OCI-LY7 (cell line): ENCODE results near the gene PARN. TPM values are rescaled to one million over a fixed set of nuclear protein-coding genes. Genes with fewer than 3 reads are reported as not detected.

Source experiments
- BruUV-seq: library from RNA; stranded (reverse); fragments of 400-500 nt; replicated peaks from 2 replicates; lab custom pipeline; 2021; lab: Mats Ljungman, UMichigan
- CTCF ChIA-PET: fragments of 300-600 bp; sonication (Branson Sonifier 250); formaldehyde crosslinking; loops from one replicate; lab custom pipeline; 2022; ENCODE audit warnings: antibody characterized with exemption; ENCODE audit not compliant: unreplicated experiment; lab: Charles Lee
- POLR2A ChIA-PET: fragments of 300-600 bp; sonication (Branson Sonifier 250); formaldehyde crosslinking; loops from one replicate; lab custom pipeline; 2022; ENCODE audit warnings: antibody characterized with exemption; lab: Charles Lee
- DNase-seq: peaks from one replicate; pipeline ENCODE4 v3.0.0-alpha.2; 2015; ENCODE audit warnings: low spot score
- H2AFZ ChIP-seq: fragments of 200-600 bp; sonication (generic), shearing (Covaris generic); 2 replicates; pipeline ENCODE4 v1.6.1; 2014; ENCODE audit warnings: mild to moderate bottlenecking, antibody characterized with exemption, low read length, moderate library complexity
- H3K27ac ChIP-seq: fragments of 200-600 bp; sonication (generic); 2 replicates; pipeline ENCODE4 v1.5.1; 2014; ENCODE audit warnings: mixed run types, low read depth, mild to moderate bottlenecking, moderate library complexity, low read length, inconsistent platforms; ENCODE audit not compliant: poor library complexity, severe bottlenecking
- H3K36me3 ChIP-seq: fragments of 200-600 bp; sonication (generic); 2 replicates; pipeline ENCODE4 v1.6.1; 2014; ENCODE audit warnings: mild to moderate bottlenecking, antibody characterized with exemption, low read length, moderate library complexity, mixed read lengths; ENCODE audit not compliant: insufficient read depth
- H3K4me1 ChIP-seq: fragments of 200-600 bp; sonication (generic); 2 replicates; pipeline ENCODE4 v1.5.1; 2014; ENCODE audit warnings: mild to moderate bottlenecking, low read length; ENCODE audit not compliant: insufficient read depth, poor library complexity, severe bottlenecking
- H3K4me2 ChIP-seq: fragments of 200-600 bp; sonication (generic); 2 replicates; pipeline ENCODE4 v1.6.1; 2014; ENCODE audit warnings: mild to moderate bottlenecking, low read length
- H3K4me3 ChIP-seq: fragments of 200-600 bp; sonication (generic); 2 replicates; pipeline ENCODE4 v1.5.1; 2014; ENCODE audit warnings: mild to moderate bottlenecking, low read depth, low read length; ENCODE audit not compliant: poor library complexity, severe bottlenecking
- H3K79me2 ChIP-seq: fragments of 200-600 bp; sonication (generic); 2 replicates; pipeline ENCODE4 v1.6.1; 2016; ENCODE audit warnings: low read depth, mild to moderate bottlenecking, low read length, moderate library complexity, mixed read lengths; ENCODE audit not compliant: insufficient read depth
- H3K9me2 ChIP-seq: fragments of 200-600 bp; sonication (generic); 2 replicates; pipeline ENCODE4 v1.6.1; 2016; ENCODE audit warnings: mild to moderate bottlenecking, low read length, mixed read lengths; ENCODE audit not compliant: insufficient read depth
- H3K9me3 ChIP-seq: fragments of 200-600 bp; sonication (generic); 2 replicates; pipeline ENCODE4 v1.6.1; 2014; ENCODE audit warnings: mild to moderate bottlenecking, mixed run types, low read length, mixed read lengths
- H4K20me1 ChIP-seq: fragments of 200-600 bp; sonication (generic); 2 replicates; pipeline ENCODE4 v1.6.1; 2014; ENCODE audit warnings: mild to moderate bottlenecking, antibody characterized with exemption, low read length, moderate library complexity, mixed read lengths; ENCODE audit not compliant: insufficient read depth
- EZH2phosphoT487 ChIP-seq: fragments of 200-600 bp; sonication (generic); IDR thresholded peaks from 2 replicates; pipeline ENCODE4 v1.6.1; 2018; ENCODE audit warnings: low read depth, borderline replicate concordance, mild to moderate bottlenecking, mixed run types, antibody characterized with exemption, low read length, moderate library complexity, mixed read lengths
- intact Hi-C: fragments of 100-400 bp; cut with micrococcal nuclease; formaldehyde crosslinking; loops from one replicate; pipeline ENCODE4 v1.10.0; 2022; ENCODE audit not compliant: unreplicated experiment
- total RNA-seq, 2 experiments: library from RNA; depleted of rRNA in 1 of 2; stranded (reverse); fragments of >200 nt in 1 of 2; shearing (Covaris generic) in 1 of 2; gene quantifications; 2 replicates each; pipeline ENCODE4 v1.2.3, GENCODE V29; 2014 to 2022
- TF ChIP-seq, protein P1 (sequence below): fragments of 200-600 bp; sonication (generic); conservative IDR thresholded peaks from 2 replicates; pipeline ENCODE4 v1.5.1; 2014; ENCODE audit warnings: mild to moderate bottlenecking, antibody characterized with exemption, low read length, moderate library complexity, mixed read lengths

Gene PARN
- total RNA-seq, 2 experiments from 2014 or later: 40.1 to 76.5 TPM

DNA sequence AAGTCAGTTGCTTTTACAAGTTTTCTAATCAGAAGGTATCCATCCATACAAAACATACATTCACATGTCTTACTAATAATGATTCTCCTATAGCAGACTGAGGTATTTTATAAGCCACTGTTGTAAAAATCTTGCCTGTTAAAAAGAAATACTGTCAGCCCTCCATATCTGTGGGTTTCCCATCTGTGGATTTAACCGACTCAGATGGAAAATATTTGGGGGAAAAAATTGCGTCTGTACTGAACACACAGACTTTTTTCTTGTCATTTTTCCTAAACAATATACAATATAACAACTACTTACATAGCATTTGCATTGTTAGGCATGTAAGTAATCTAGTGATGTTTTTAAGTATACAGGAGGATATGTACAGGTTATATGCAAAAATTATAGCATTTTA, 90.4 kb downstream of the PARN start:
- no peaks in the 10 kb centered on the region for H3K79me2 ChIP-seq
- H3K9me2 ChIP-seq: no peaks in the 10 kb centered on the region
- no peaks in the 10 kb centered on the region for H3K4me1 ChIP-seq
- peaks cover 7% of the 10 kb centered on the region; the same call in 1 of the 2 replicates for H3K9me3 ChIP-seq
- no TSS peak for BruUV-seq
- H3K4me3 ChIP-seq: no peak overlapping the region
- no peaks in the 10 kb centered on the region for H4K20me1 ChIP-seq
- ChIA-PET POLR2A (no interaction called here), CTCF (no interaction called here)
- H3K27ac ChIP-seq: no peak overlapping the region
- intact Hi-C loops: no loop called here
- no peak overlapping the region for H2AFZ ChIP-seq
- no peak for DNase-seq
- H3K36me3 ChIP-seq: peaks cover 63% of the 10 kb centered on the region
- no peak for TF ChIP-seq EZH2phosphoT487
- TF ChIP-seq, protein P1, sequence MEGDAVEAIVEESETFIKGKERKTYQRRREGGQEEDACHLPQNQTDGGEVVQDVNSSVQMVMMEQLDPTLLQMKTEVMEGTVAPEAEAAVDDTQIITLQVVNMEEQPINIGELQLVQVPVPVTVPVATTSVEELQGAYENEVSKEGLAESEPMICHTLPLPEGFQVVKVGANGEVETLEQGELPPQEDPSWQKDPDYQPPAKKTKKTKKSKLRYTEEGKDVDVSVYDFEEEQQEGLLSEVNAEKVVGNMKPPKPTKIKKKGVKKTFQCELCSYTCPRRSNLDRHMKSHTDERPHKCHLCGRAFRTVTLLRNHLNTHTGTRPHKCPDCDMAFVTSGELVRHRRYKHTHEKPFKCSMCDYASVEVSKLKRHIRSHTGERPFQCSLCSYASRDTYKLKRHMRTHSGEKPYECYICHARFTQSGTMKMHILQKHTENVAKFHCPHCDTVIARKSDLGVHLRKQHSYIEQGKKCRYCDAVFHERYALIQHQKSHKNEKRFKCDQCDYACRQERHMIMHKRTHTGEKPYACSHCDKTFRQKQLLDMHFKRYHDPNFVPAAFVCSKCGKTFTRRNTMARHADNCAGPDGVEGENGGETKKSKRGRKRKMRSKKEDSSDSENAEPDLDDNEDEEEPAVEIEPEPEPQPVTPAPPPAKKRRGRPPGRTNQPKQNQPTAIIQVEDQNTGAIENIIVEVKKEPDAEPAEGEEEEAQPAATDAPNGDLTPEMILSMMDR: no peak
- H3K4me2 ChIP-seq: no peak overlapping the region

DNA sequence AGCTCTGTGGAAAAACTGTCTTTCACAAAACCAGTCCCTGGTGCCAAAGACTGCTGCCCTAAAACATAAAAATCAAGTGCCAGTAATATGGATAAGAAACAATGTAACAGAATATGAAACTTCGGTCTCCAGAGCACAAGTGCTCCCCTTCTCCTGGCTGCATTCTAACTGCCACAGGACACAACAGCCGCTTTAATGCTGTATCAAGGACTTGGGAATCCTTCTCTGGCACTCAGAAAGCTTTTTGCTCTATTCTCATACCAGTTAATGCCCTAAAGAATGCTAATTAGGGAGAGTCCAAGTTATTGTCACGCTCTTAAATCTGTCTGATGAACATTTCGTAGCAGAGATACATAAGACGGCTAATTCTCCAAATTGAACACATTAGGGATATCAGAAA, 90.9 kb downstream of the PARN start:
- peaks cover 63% of the 10 kb centered on the region for H3K36me3 ChIP-seq
- H3K4me3 ChIP-seq: no peak overlapping the region
- peaks cover 7% of the 10 kb centered on the region; the same call in 1 of the 2 replicates for H3K9me3 ChIP-seq
- TF ChIP-seq, protein P1: no peak
- TF ChIP-seq EZH2phosphoT487: no peak
- DNase-seq: no peak
- 0 out of 2 replicates have a peak, but pooled peaks cover 2% of the 10 kb centered on the region for H3K79me2 ChIP-seq
- CTCF ChIA-PET: no interaction called here
- no peak overlapping the region for H3K27ac ChIP-seq
- BruUV-seq: TSS peak; percentile 7
- POLR2A ChIA-PET: interaction anchor here (0.5 kb wide), 1 partner anchor 263 kb away, joined by 7 read pairs; no protein-coding TSS in a partner anchor
- no peak overlapping the region for H3K4me2 ChIP-seq
- H4K20me1 ChIP-seq: no peaks in the 10 kb centered on the region
- H3K9me2 ChIP-seq: no peaks in the 10 kb centered on the region
- no peaks in the 10 kb centered on the region for H3K4me1 ChIP-seq
- H2AFZ ChIP-seq: no peak overlapping the region
- intact Hi-C loops: no loop called here

DNA sequence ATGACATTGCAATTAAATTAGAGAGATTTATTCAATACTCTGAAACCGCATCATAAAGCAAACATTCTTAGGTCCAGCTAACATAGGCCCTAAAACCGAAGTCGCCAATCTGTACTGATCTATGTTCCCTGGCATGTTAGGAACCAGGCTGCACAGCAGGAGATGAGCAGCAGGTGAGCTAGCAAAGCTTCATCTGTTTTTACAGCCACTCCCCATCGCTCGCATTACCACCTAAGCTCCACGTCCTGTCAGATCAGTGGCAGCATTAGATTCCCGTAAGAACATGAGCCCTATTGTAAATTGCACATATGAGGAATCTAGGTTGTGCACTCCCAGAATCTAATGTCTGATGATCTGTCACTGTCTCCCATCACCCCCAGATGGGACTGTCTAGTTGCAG, 91.5 kb downstream of the PARN start:
- Histone ChIP-seq H3K9me3 (peaks cover 7% of the 10 kb centered on the region; the same call in 1 of the 2 replicates), H3K36me3 (peaks cover 63% of the 10 kb centered on the region), H3K9me2 (no peaks in the 10 kb centered on the region), H3K79me2 (0 out of 2 replicates have a peak, but pooled peaks cover 3% of the 10 kb centered on the region), H2AFZ (no peak overlapping the region), H3K4me3 (no peak overlapping the region), H3K4me2 (no peak overlapping the region), H4K20me1 (no peaks in the 10 kb centered on the region), H3K4me1 (no peaks in the 10 kb centered on the region), H3K27ac (no peak overlapping the region)
- BruUV-seq: no TSS peak
- no peak for TF ChIP-seq EZH2phosphoT487
- TF ChIP-seq, protein P1: no peak
- CTCF ChIA-PET: no interaction called here
- POLR2A ChIA-PET: interaction anchor here (0.5 kb wide), 1 partner anchor 262 kb away, joined by 7 read pairs; no protein-coding TSS in a partner anchor
- no peak for DNase-seq
- intact Hi-C loops: no loop called here
